Measurements from ENCODE around the gene SPOCK1.

Gene SPOCK1

GRCh38 chr5:137491121-137491520 lies 8.0 kb downstream of the SPOCK1 start:
- no peak for DNase-seq

- DNase-seq, result no peak
These were observed 8.5 kb downstream of the SPOCK1 start for GRCh38 chr5:137490591-137490990.

- DNase-seq, result no peak
These were observed 10.2 kb downstream of the SPOCK1 start for GRCh38 chr5:137488974-137489373.

GRCh38 chr5:137488516-137488915 lies 10.6 kb downstream of the SPOCK1 start:
- no peak for DNase-seq

- DNase-seq, result no peak
These were observed 11.5 kb downstream of the SPOCK1 start for GRCh38 chr5:137487600-137487999.

- no peak for DNase-seq
These were observed 12.4 kb downstream of the SPOCK1 start for GRCh38 chr5:137486707-137487106.

- no peak for DNase-seq
These were observed 17.5 kb downstream of the SPOCK1 start for GRCh38 chr5:137481596-137481995.

- DNase-seq, result no peak
These were observed 21.1 kb downstream of the SPOCK1 start for GRCh38 chr5:137478043-137478442.

- DNase-seq, result no peak
These were observed 28.3 kb downstream of the SPOCK1 start for GRCh38 chr5:137470921-137471220.

- no peak for DNase-seq
These were observed 28.8 kb downstream of the SPOCK1 start for GRCh38 chr5:137470111-137470920.

- DNase-seq, result no peak
These were observed 32.2 kb downstream of the SPOCK1 start for GRCh38 chr5:137466889-137467288.

- no peak for DNase-seq
These were observed 33.2 kb downstream of the SPOCK1 start for GRCh38 chr5:137465930-137466329.

- DNase-seq, result no peak
These were observed 36.2 kb downstream of the SPOCK1 start for GRCh38 chr5:137462816-137463520.

- no peak for DNase-seq
These were observed 36.9 kb downstream of the SPOCK1 start for GRCh38 chr5:137462265-137462590.

GRCh38 chr5:137461391-137462264 lies 37.5 kb downstream of the SPOCK1 start:
- DNase-seq, result no peak

GRCh38 chr5:137454671-137455070 lies 44.5 kb downstream of the SPOCK1 start:
- DNase-seq, result no peak

- DNase-seq, result no peak
These were observed 45.5 kb downstream of the SPOCK1 start for GRCh38 chr5:137453483-137454080.

GRCh38 chr5:137450759-137451158 lies 48.4 kb downstream of the SPOCK1 start:
- DNase-seq, result no peak

GRCh38 chr5:137448868-137449267 lies 50.3 kb downstream of the SPOCK1 start:
- no peak for DNase-seq

GRCh38 chr5:137446615-137447014 lies 52.5 kb downstream of the SPOCK1 start:
- no peak for DNase-seq

GRCh38 chr5:137446151-137446550 lies 53.0 kb downstream of the SPOCK1 start:
- DNase-seq, result no peak

- no peak for DNase-seq
These were observed 56.5 kb downstream of the SPOCK1 start for GRCh38 chr5:137442660-137443059.

GRCh38 chr5:137441476-137441875 lies 57.6 kb downstream of the SPOCK1 start:
- DNase-seq, result no peak
